Activated naive CD8-positive, alpha-beta T cell (primary cell): ENCODE measurements around the gene THAP3.

Experiments used
- H3K27ac Mint-ChIP-seq: one replicate; pipeline ENCODE4 v1.8.0; 2021; ENCODE audit warnings: mixed read lengths
- H3K27me3 Mint-ChIP-seq: one replicate; pipeline ENCODE4 v1.8.0; 2021; ENCODE audit warnings: mixed read lengths
- H3K36me3 Mint-ChIP-seq: one replicate; pipeline ENCODE4 v1.8.0; 2021; ENCODE audit warnings: mixed read lengths
- H3K4me1 Mint-ChIP-seq: one replicate; pipeline ENCODE4 v1.8.0; 2021; ENCODE audit warnings: low read depth, mixed read lengths
- H3K4me3 Mint-ChIP-seq: one replicate; pipeline ENCODE4 v1.8.0; 2021; ENCODE audit warnings: mild to moderate bottlenecking, mixed read lengths
- H3K9me3 Mint-ChIP-seq: one replicate; pipeline ENCODE4 v1.8.0; 2021; ENCODE audit warnings: low read depth, mixed read lengths

Gene THAP3

GRCh38 chr1:6624710-6625583 is at the start of gene THAP3:
THAP3 (plus strand) TSS chr1:6624868; CDS start chr1:6625219, 351 bp downstream.
- Mint-ChIP-seq H3K4me3 (peak within 1 kb of the TSS; percentile 95), H3K27me3 (no peaks in the 10 kb centered on the region), H3K9me3 (no peaks in the 10 kb centered on the region), H3K36me3 (no peaks in the 10 kb centered on the region), H3K4me1 (peaks cover 27% of the 10 kb centered on the region), H3K27ac (peak within 1 kb of the TSS; percentile 81)

- Mint-ChIP-seq H3K27ac (no peak overlapping the region), H3K4me3 (no peak overlapping the region), H3K27me3 (no peaks in the 10 kb centered on the region), H3K4me1 (peaks cover 28% of the 10 kb centered on the region), H3K36me3 (no peaks in the 10 kb centered on the region), H3K9me3 (no peaks in the 10 kb centered on the region)
Measured at GRCh38 chr1:6577831-6578525, 46.7 kb upstream of the THAP3 start.

- Mint-ChIP-seq H3K36me3 (no peaks in the 10 kb centered on the region), H3K4me3 (peak overlapping the region; percentile 95), H3K4me1 (peaks cover 28% of the 10 kb centered on the region), H3K27ac (peak overlapping the region; percentile 22), H3K9me3 (no peaks in the 10 kb centered on the region), H3K27me3 (no peaks in the 10 kb centered on the region)
Measured at GRCh38 chr1:6578624-6579373, 45.9 kb upstream of the THAP3 start.

- Mint-ChIP-seq H3K27me3 (no peaks in the 10 kb centered on the region), H3K9me3 (no peaks in the 10 kb centered on the region), H3K36me3 (no peaks in the 10 kb centered on the region), H3K27ac (peak within 1 kb of the TSS; percentile 87), H3K4me3 (peak within 1 kb of the TSS; percentile 95), H3K4me1 (peaks cover 31% of the 10 kb centered on the region)
Measured at GRCh38 chr1:6579374-6580118, 45.1 kb upstream of the THAP3 start, which contains the start of gene ZBTB48. ZBTB48 (plus strand) TSS chr1:6579994; CDS start chr1:6580610, 616 bp downstream.

- peaks cover 37% of the 10 kb centered on the region for H3K4me1 Mint-ChIP-seq
- H3K27me3 Mint-ChIP-seq, result no peaks in the 10 kb centered on the region
- H3K9me3 Mint-ChIP-seq, result no peaks in the 10 kb centered on the region
- H3K4me3 Mint-ChIP-seq, result peak overlapping the region; percentile 95
- no peaks in the 10 kb centered on the region for H3K36me3 Mint-ChIP-seq
- peak overlapping the region; percentile 87 for H3K27ac Mint-ChIP-seq
Measured at GRCh38 chr1:6580119-6580592, 44.5 kb upstream of the THAP3 start.

- no peaks in the 10 kb centered on the region for H3K36me3 Mint-ChIP-seq
Measured at GRCh38 chr1:6580593-6581409, 43.9 kb upstream of the THAP3 start.

GRCh38 chr1:6581561-6582305 is 42.9 kb upstream of the THAP3 start:
- Mint-ChIP-seq H3K9me3 (no peaks in the 10 kb centered on the region), H3K4me3 (peak overlapping the region; percentile 95), H3K27me3 (no peaks in the 10 kb centered on the region), H3K27ac (peak overlapping the region; percentile 59), H3K4me1 (peaks cover 39% of the 10 kb centered on the region), H3K36me3 (no peaks in the 10 kb centered on the region)

More at GRCh38 chr1:6580593-6581409, 43.9 kb upstream of the THAP3 start:
- Mint-ChIP-seq H3K4me3 (peak overlapping the region; percentile 95), H3K9me3 (no peaks in the 10 kb centered on the region), H3K27ac (peak overlapping the region; percentile 72), H3K27me3 (no peaks in the 10 kb centered on the region), H3K4me1 (peaks cover 37% of the 10 kb centered on the region)

GRCh38 chr1:6582370-6582769 is 42.3 kb upstream of the THAP3 start:
- Mint-ChIP-seq H3K27ac (peak overlapping the region; percentile 59), H3K27me3 (no peaks in the 10 kb centered on the region), H3K4me1 (peaks cover 42% of the 10 kb centered on the region), H3K36me3 (no peaks in the 10 kb centered on the region), H3K4me3 (peak overlapping the region; percentile 95), H3K9me3 (no peaks in the 10 kb centered on the region)

GRCh38 chr1:6584126-6585080 is 40.3 kb upstream of the THAP3 start:
- H3K27ac Mint-ChIP-seq, result no peak overlapping the region
- peaks cover 44% of the 10 kb centered on the region for H3K4me1 Mint-ChIP-seq
- no peaks in the 10 kb centered on the region for H3K36me3 Mint-ChIP-seq
- H3K4me3 Mint-ChIP-seq, result no peak overlapping the region
- H3K9me3 Mint-ChIP-seq, result no peaks in the 10 kb centered on the region
- no peaks in the 10 kb centered on the region for H3K27me3 Mint-ChIP-seq

- Mint-ChIP-seq H3K9me3 (no peaks in the 10 kb centered on the region), H3K4me3 (no peak overlapping the region), H3K27ac (no peak overlapping the region), H3K4me1 (peaks cover 39% of the 10 kb centered on the region), H3K36me3 (no peaks in the 10 kb centered on the region), H3K27me3 (no peaks in the 10 kb centered on the region)
Measured at GRCh38 chr1:6585081-6585722, 39.5 kb upstream of the THAP3 start.

- no peak overlapping the region for H3K4me3 Mint-ChIP-seq
- no peaks in the 10 kb centered on the region for H3K27me3 Mint-ChIP-seq
- H3K9me3 Mint-ChIP-seq, result no peaks in the 10 kb centered on the region
- H3K27ac Mint-ChIP-seq, result no peak overlapping the region
- peaks cover 36% of the 10 kb centered on the region for H3K4me1 Mint-ChIP-seq
- no peaks in the 10 kb centered on the region for H3K36me3 Mint-ChIP-seq
Measured at GRCh38 chr1:6585841-6586240, 38.8 kb upstream of the THAP3 start.

- Mint-ChIP-seq H3K27me3 (no peaks in the 10 kb centered on the region), H3K4me1 (peaks cover 38% of the 10 kb centered on the region), H3K36me3 (no peaks in the 10 kb centered on the region), H3K4me3 (no peak overlapping the region), H3K9me3 (no peaks in the 10 kb centered on the region), H3K27ac (no peak overlapping the region)
Measured at GRCh38 chr1:6586404-6586816, 38.3 kb upstream of the THAP3 start.
